GM19438 (cell line): ENCODE measurements around the gene TSR1.

Source experiments
- ATAC-seq: cut with Tn5 transposase; IDR thresholded peaks from one replicate; pipeline ENCODE4 v1.9.1; 2021; ENCODE audit warnings: low read depth; ENCODE audit not compliant: unreplicated experiment

TSR1 gene

GRCh38 chr17:2336215-2336851 lies at the start of gene TSR1:
TSS of gene TSR1 (minus strand) at chr17:2336457. CDS start at chr17:2336427, 30 bp downstream.
- ATAC-seq: no peak

- ATAC-seq: no peak
Observed at GRCh38 chr17:2385240-2386210, 49.3 kb upstream of the TSR1 start.

GRCh38 chr17:2384439-2385127 lies 48.3 kb upstream of the TSR1 start:
- no peak for ATAC-seq

GRCh38 chr17:2383628-2384167 lies 47.4 kb upstream of the TSR1 start:
- ATAC-seq: no peak

- ATAC-seq: no peak
Observed at GRCh38 chr17:2380950-2381649, 44.8 kb upstream of the TSR1 start.

GRCh38 chr17:2380226-2380922 lies 44.1 kb upstream of the TSR1 start:
- no peak for ATAC-seq

- ATAC-seq: no peak
Observed at GRCh38 chr17:2379489-2380225, 43.4 kb upstream of the TSR1 start.

GRCh38 chr17:2378905-2379304 lies 42.6 kb upstream of the TSR1 start:
- ATAC-seq: no peak

GRCh38 chr17:2377659-2378058 lies 41.4 kb upstream of the TSR1 start:
- ATAC-seq: no peak

- ATAC-seq: no peak
Observed at GRCh38 chr17:2376107-2376506, 39.9 kb upstream of the TSR1 start.

- no peak for ATAC-seq
Observed at GRCh38 chr17:2375406-2375805, 39.1 kb upstream of the TSR1 start.

- no peak for ATAC-seq
Observed at GRCh38 chr17:2374549-2375285, 38.5 kb upstream of the TSR1 start.

GRCh38 chr17:2373179-2373578 lies 36.9 kb upstream of the TSR1 start:
- ATAC-seq: no peak

GRCh38 chr17:2372681-2373080 lies 36.4 kb upstream of the TSR1 start:
- ATAC-seq: no peak

GRCh38 chr17:2372180-2372579 lies 35.9 kb upstream of the TSR1 start:
- ATAC-seq: no peak

- ATAC-seq: no peak
Observed at GRCh38 chr17:2371183-2372130, 35.2 kb upstream of the TSR1 start.

GRCh38 chr17:2370211-2370589 lies 33.9 kb upstream of the TSR1 start:
- ATAC-seq: no peak
